ENCODE measurements around the gene PTPRN2. TPM values are rescaled to one million over a fixed set of nuclear protein-coding genes. Genes with fewer than 3 reads are reported as not detected.
A peak's percentile ranks its signal among the peaks of the same experiment; 100 is the strongest.

PTPRN2 gene
- total and polyA plus RNA-seq, 2 donors from 2014 or later = 4.8 to 6.2 TPM

DNA sequence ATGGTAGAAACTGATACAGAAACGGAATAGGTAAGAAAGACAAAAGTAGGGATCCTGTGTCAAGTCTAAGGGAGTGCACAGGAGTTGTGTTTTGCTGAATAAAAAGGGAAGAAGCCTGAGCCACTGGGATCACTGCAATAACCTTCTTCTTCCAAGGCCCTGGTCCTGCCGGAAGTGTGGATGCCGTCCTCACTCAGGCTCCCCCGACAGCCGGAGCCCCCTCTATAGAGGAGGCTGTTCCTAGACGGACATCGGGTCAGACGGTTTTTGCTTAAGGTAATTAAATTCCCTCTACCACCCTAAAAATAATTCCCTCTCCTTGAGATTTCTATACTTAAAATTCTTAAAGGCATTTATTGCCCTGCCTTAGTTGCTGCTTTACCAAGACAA lies 566.9 kb downstream of the PTPRN2 start:
- no peak for FAIRE-seq
- peaks cover 0 to 5% (median 0%) of the 10 kb centered on the region in 3 donors for H3K4me1 ChIP-seq (ENCODE audit: control insufficient read depth in 2 of 3, insufficient read depth in 2 of 3, low read depth in 1 of 3, low read length in 3 of 3)

DNA sequence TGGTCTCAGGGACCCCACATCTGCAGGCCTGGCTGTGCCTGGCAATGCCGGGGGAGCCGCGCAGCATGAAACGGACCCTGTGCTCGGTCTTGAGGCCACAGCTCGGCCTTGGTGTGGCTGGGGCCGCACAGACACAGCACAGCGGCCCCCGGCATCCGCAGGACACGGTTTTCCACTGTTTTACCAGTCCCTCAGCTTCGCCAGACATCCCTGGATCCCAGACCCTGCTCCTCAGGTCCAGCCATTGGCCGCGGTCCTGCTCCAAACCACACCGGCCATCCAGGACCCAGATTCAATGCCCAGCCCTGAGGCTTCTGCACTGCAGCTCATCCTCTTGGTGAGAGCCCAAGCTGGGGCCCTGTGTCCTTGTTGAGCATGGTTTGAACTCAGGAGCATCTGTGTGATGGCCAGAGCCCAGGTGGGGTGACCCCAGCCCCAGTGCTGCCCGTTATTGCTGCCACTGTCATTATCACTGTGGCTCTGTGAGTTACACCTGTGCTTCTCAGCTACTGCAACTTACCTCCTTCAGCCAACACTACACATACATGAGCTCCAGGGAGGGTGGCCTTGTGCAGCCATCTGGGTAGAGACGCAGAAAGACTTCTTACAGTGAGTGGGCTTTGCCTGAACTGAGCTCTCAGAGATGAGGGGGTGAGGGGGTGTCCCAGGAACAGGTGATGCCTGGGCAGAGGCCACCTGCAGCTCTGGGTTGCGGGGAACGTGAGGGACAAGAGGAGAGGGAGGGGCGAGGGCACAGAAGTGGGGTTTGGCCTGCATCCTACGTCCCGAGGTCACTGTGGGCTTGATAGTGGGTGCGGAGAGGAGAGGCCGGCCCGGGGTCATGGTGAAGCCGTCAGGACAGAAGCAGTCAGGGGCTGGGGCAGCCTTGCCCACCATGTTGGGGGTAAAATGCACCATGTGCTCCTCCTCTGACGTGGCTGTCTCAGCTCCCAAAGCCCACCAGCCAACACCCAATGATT lies 567.6 kb downstream of the PTPRN2 start:
- DNase-seq = peak in 2 of 5 donors; percentile 20 to 60
- TF ChIP-seq, protein P1, sequence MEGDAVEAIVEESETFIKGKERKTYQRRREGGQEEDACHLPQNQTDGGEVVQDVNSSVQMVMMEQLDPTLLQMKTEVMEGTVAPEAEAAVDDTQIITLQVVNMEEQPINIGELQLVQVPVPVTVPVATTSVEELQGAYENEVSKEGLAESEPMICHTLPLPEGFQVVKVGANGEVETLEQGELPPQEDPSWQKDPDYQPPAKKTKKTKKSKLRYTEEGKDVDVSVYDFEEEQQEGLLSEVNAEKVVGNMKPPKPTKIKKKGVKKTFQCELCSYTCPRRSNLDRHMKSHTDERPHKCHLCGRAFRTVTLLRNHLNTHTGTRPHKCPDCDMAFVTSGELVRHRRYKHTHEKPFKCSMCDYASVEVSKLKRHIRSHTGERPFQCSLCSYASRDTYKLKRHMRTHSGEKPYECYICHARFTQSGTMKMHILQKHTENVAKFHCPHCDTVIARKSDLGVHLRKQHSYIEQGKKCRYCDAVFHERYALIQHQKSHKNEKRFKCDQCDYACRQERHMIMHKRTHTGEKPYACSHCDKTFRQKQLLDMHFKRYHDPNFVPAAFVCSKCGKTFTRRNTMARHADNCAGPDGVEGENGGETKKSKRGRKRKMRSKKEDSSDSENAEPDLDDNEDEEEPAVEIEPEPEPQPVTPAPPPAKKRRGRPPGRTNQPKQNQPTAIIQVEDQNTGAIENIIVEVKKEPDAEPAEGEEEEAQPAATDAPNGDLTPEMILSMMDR (IDR thresholded peaks at IDR 0.05; ENCODE audit: borderline replicate concordance, extremely low read depth, insufficient read depth) = no peak
- no peak for FAIRE-seq
- H3K4me3 ChIP-seq (ENCODE audit: low read length in 3 of 3) = no peak overlapping the region
- no peaks in the 10 kb centered on the region for H3K27me3 ChIP-seq (ENCODE audit: control insufficient read depth, insufficient read depth, low read length)
- no peaks in the 10 kb centered on the region for H3K36me3 ChIP-seq (ENCODE audit: control insufficient read depth in 2 of 3, insufficient read depth in 3 of 3, low read length in 3 of 3)
- H3K4me1 ChIP-seq (ENCODE audit: control insufficient read depth in 2 of 3, insufficient read depth in 2 of 3, low read depth in 1 of 3, low read length in 3 of 3) = peaks cover 0 to 11% (median 0%) of the 10 kb centered on the region in 3 donors
- no peak overlapping the region for H3K9ac ChIP-seq (ENCODE audit: low read length in 3 of 3)
- no peaks in the 10 kb centered on the region for H3K9me3 ChIP-seq (ENCODE audit: control insufficient read depth in 2 of 3, insufficient read depth in 1 of 3, low read length in 3 of 3)
- intact Hi-C loops (cut with DNase I) = no loop called here
- H3K27ac ChIP-seq (ENCODE audit: low read depth in 2 of 2, low read length in 2 of 2) = no peak overlapping the region

More for the DNA sequence above, 566.9 kb downstream of the PTPRN2 start:
- Histone ChIP-seq H3K27me3 (ENCODE audit: control insufficient read depth, insufficient read depth, low read length) (no peaks in the 10 kb centered on the region), H3K27ac (ENCODE audit: low read depth in 2 of 2, low read length in 2 of 2) (no peak overlapping the region), H3K4me3 (ENCODE audit: low read length in 3 of 3) (no peak overlapping the region), H3K9me3 (ENCODE audit: control insufficient read depth in 2 of 3, insufficient read depth in 1 of 3, low read length in 3 of 3) (no peaks in the 10 kb centered on the region), H3K9ac (ENCODE audit: low read length in 3 of 3) (no peak overlapping the region), H3K36me3 (ENCODE audit: control insufficient read depth in 2 of 3, insufficient read depth in 3 of 3, low read length in 3 of 3) (no peaks in the 10 kb centered on the region)
- TF ChIP-seq, protein P1 (IDR thresholded peaks at IDR 0.05; ENCODE audit: borderline replicate concordance, extremely low read depth, insufficient read depth) = no peak
- DNase-seq = peak in 1 of 5 donors; percentile 26
- intact Hi-C loops (cut with DNase I) = no loop called here

DNA sequence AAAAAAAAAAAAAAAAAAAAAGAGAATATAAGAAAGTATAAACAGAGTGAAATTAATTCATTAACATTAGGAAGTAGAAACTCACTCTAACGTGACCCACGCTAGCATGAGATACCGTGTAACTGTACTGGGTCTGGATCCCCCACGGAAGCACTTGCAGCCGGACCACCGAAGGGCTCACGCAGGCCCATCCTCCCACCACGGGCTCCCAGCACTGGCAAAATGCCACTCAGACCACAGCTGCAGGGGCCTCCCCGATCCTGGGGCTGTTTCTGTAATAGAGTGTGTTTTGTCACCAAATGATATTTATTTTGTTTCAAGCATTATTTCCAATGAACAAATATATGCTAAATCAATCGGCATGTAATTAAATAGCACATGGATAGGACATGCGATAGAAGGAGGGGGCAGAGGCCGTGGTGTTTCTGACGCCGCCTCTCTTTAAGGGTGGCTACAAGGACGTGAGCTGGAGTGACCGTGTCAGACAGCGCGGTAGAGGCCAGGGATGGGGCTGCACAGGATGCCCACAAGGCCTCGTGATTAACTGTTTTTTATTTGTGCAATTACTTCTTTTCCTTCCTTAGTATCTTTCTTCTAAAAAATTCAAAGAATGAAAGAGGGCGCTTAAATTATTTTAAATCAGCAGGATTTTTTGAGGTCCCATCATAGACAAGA lies 568.5 kb downstream of the PTPRN2 start:
- TF ChIP-seq, protein P1 (IDR thresholded peaks at IDR 0.05; ENCODE audit: borderline replicate concordance, extremely low read depth, insufficient read depth) = no peak
- Histone ChIP-seq H3K9ac (ENCODE audit: low read length in 3 of 3) (no peak overlapping the region), H3K36me3 (ENCODE audit: control insufficient read depth in 2 of 3, insufficient read depth in 3 of 3, low read length in 3 of 3) (no peaks in the 10 kb centered on the region), H3K4me1 (ENCODE audit: control insufficient read depth in 2 of 3, insufficient read depth in 2 of 3, low read depth in 1 of 3, low read length in 3 of 3) (peaks cover 0 to 11% (median 0%) of the 10 kb centered on the region in 3 donors), H3K27me3 (ENCODE audit: control insufficient read depth, insufficient read depth, low read length) (no peaks in the 10 kb centered on the region), H3K9me3 (ENCODE audit: control insufficient read depth in 2 of 3, insufficient read depth in 1 of 3, low read length in 3 of 3) (no peaks in the 10 kb centered on the region), H3K4me3 (ENCODE audit: low read length in 3 of 3) (no peak overlapping the region), H3K27ac (ENCODE audit: low read depth in 2 of 2, low read length in 2 of 2) (no peak overlapping the region)
- FAIRE-seq = no peak
- intact Hi-C loops (cut with DNase I) = no loop called here
- DNase-seq = peak in 1 of 5 donors; percentile 33

Data from kidney (tissue), 14 donors.